ENCODE results near the gene SUGT1. TPM values are rescaled to one million over a fixed set of nuclear protein-coding genes. Genes with fewer than 3 reads are reported as not detected.
"Not testable (repeated sequence)": the region's sequence is repeated elsewhere in the genome, so short reads cannot be mapped to it uniquely, and the experiment has no call there.

The SUGT1 gene
- total and polyA plus RNA-seq, 8 donors = 43.5 to 65.0 (median 51.2) TPM

DNA sequence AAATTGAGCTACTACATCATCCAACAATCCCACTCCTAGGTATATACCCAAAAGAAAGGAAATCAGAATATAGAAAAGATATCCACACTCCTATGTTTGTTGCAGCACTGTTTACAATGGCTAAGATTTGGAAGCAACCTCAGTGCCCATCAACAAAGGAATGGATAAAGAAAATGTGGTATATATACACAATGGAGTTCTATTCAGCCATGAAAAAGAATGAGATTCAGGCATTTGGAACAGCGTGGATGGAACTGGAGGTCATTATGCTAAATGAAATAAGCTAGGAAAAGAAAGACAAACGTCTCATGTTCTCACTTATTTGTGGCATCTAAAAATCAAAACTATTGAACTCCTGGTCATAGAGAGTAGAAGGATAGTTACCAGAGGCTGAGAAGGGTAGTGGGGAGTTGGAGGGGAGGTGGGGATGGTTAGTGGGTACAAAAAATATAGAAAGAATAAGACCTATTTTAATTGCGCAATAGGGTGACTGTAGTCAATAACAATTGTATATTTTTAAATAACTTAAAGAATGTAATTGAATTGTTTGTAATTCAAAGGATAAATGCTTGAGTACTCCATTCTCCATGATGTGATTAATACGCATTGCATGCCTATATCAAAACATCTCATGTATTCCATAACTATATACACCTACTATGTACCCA, 37.4 kb upstream of the SUGT1 start:
- TF ChIP-seq, protein P1, sequence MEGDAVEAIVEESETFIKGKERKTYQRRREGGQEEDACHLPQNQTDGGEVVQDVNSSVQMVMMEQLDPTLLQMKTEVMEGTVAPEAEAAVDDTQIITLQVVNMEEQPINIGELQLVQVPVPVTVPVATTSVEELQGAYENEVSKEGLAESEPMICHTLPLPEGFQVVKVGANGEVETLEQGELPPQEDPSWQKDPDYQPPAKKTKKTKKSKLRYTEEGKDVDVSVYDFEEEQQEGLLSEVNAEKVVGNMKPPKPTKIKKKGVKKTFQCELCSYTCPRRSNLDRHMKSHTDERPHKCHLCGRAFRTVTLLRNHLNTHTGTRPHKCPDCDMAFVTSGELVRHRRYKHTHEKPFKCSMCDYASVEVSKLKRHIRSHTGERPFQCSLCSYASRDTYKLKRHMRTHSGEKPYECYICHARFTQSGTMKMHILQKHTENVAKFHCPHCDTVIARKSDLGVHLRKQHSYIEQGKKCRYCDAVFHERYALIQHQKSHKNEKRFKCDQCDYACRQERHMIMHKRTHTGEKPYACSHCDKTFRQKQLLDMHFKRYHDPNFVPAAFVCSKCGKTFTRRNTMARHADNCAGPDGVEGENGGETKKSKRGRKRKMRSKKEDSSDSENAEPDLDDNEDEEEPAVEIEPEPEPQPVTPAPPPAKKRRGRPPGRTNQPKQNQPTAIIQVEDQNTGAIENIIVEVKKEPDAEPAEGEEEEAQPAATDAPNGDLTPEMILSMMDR (IDR thresholded peaks at IDR 0.05) = no peak
- Histone ChIP-seq H3K9me3 (no peaks in the 10 kb centered on the region), H3K27me3 (peaks cover 0 to 3% of the 10 kb centered on the region in 2 donors), H3K27ac (no peak overlapping the region), H3K36me3 (no peaks in the 10 kb centered on the region), H3K4me1 (peaks cover 6 to 15% of the 10 kb centered on the region in 2 donors), H3K4me3 (no peak overlapping the region)
- DNase-seq (no peak), ATAC-seq (no peak)
- intact Hi-C loops (cut with DNase I) = no loop called here

DNA sequence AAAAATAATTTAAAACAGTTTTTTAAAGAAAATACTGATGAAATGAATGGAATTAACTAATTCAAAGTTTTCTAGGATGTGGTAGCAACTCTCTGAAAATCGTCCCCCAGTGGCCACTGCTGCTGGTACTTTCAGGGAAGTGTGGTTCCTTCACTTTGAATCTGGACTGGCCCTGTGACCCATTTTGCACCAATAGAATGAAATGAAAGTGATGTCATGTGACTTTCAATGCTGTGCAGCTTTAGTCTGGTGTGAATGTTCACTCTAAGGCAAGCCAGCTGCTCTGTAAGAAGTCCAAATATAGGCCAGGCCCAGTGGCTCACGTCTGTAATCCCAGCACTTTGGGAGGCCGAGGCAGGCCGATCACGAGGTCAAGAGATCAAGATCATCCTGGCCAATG, 36.8 kb upstream of the SUGT1 start:
- DNase-seq (no peak), ATAC-seq (no peak)
- H3K4me1 ChIP-seq = peaks cover 6 to 15% of the 10 kb centered on the region in 2 donors
- TF ChIP-seq, protein P1 (IDR thresholded peaks at IDR 0.05) = no peak
- H3K9me3 ChIP-seq = no peaks in the 10 kb centered on the region
- intact Hi-C loops (cut with DNase I) = no loop called here
- no peak overlapping the region for H3K4me3 ChIP-seq
- no peak overlapping the region for H3K27ac ChIP-seq
- no peaks in the 10 kb centered on the region for H3K36me3 ChIP-seq
- H3K27me3 ChIP-seq = peaks cover 0 to 3% of the 10 kb centered on the region in 2 donors

DNA sequence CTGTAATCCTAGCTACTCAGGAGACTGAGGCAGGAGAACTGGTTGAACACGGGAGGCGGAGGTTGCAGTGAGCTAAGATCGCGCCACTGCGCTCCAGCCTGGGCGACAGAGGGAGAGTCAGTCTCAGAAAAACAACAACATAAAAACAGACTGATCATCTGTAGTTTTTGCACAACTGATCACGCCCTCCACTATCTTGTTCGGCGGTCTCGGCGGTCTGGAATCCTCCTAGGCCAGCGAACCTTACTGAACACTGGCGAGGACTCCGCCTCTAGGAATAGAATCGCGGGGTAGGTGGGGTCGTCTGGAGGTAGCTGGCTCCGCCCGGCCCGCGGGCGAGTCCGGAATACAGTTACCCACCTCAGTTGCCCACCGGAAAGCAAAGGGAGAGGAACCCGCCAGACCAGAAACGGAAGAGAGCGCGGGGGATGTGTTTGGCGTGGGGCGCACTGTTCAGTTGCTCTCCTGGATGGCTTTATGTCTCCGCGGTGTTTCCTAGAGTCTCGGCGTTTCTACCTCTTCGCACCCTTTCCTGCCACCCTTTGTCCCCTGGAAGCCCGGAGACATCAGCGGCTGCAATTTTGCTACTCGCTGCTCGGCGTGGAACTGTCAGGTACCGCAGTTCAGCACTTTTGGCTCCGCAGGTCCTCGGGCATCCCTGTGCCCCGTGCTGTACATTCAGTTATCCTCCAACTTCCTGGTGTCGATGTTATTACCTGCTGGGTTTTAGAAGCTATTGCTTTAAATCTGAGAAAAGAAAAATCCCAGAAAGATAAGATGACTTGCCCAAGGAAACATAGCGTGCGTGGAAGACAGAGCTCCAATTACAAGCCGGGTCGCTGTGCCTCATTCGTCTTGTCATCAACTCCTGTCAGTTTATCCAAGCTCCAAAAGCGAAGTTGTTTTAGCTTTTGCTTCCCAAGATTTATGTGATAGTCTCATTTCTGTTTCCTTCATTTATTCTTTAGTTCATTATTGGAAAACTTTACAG, 35.3 kb upstream of the SUGT1 start:
- no peaks in the 10 kb centered on the region for H3K9me3 ChIP-seq
- H3K36me3 ChIP-seq = peaks cover 0 to under 1% of the 10 kb centered on the region in 2 donors
- intact Hi-C loops (cut with DNase I) = no loop called here
- H3K27me3 ChIP-seq = peaks cover 0 to 3% of the 10 kb centered on the region in 2 donors
- peak overlapping the region; percentile 77 to 79 for H3K27ac ChIP-seq
- DNase-seq (peak; percentile 73 to 88 (median 82)), ATAC-seq (peak; percentile 99)
- TF ChIP-seq, protein P1 (IDR thresholded peaks at IDR 0.05) = no peak
- peak overlapping the region; percentile 62 to 69 for H3K4me3 ChIP-seq
- peaks cover 6 to 15% of the 10 kb centered on the region in 2 donors for H3K4me1 ChIP-seq

DNA sequence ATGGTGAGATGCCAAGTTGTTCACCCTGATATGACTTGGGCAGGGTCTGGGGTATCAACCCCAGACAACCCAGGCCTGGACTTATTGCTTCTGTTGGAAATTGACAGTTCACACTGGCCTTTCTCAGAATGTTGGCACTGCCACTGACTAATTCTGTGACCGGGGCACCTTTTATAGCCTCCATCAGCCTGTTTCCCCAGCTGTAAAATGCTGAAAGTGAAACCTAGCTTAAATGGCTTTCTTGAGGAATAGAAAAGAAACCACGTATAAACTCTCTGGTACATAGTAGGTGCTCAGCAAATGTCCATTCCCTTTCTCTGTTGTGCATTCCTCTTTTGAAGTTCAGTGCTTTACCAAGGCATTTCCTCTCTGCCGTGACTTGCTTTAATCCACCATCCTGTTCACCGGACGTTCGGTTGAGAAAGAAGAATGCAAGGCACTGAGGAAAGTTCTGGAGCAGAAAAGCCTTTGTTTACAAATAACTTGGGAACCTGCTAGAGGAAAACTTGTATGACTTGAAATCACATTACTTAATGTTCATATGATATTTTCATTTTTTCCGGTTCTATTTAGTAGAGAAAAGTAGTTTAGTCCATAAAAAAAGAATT, 21.4 kb upstream of the SUGT1 start:
- DNase-seq; H3K27ac ChIP-seq; H3K27me3 ChIP-seq; H3K4me1 ChIP-seq; ATAC-seq; intact Hi-C loops (cut with DNase I); H3K9me3 ChIP-seq; H3K4me3 ChIP-seq: not testable (repeated sequence)
- H3K36me3 ChIP-seq = peaks cover 0 to 44% of the 10 kb centered on the region in 2 donors

DNA sequence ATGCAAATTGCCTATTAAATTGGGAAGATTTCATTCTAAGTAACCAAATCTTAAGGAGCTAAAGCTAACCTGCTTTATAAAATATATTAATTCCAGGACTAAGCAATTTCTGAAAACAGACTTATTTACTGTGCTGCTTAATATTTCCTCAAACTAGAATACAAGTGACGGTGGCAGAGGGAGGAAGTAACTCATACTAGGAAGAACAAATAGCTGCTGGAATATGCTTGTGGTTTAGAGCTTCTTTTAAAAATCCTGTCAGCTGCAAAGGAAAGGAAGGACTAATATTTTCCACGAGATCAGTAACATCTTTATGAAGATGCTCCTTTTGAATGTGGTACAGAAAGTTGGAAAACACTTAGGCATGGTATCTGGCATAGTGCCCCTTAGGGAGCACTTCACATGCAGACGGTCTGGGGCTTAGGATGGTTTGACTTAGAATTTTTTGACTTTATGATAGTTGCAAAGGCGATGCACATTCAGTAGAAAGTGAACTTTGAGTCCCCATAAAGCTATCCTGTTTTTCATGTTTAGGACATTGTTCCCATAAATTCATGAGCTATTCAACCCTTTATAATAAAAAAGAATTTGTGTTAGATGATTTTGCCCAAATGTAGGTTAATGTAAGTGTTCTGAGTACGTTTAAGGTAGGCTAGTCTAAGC, 13.8 kb upstream of the SUGT1 start:
- Histone ChIP-seq H3K27me3 (no peaks in the 10 kb centered on the region), H3K27ac (no peak overlapping the region), H3K4me3 (no peak overlapping the region), H3K4me1 (no peaks in the 10 kb centered on the region), H3K9me3 (no peaks in the 10 kb centered on the region), H3K36me3 (peaks cover 0 to 20% of the 10 kb centered on the region in 2 donors)
- TF ChIP-seq, protein P1 (IDR thresholded peaks at IDR 0.05) = no peak
- DNase-seq = no peak
- no peak for ATAC-seq
- intact Hi-C loops (cut with DNase I) = no loop called here
